ENCODE data around the gene KRTCAP3. TPM values are rescaled to one million over a fixed set of nuclear protein-coding genes. Genes with fewer than 3 reads are reported as not detected.

Gene KRTCAP3, protein sequence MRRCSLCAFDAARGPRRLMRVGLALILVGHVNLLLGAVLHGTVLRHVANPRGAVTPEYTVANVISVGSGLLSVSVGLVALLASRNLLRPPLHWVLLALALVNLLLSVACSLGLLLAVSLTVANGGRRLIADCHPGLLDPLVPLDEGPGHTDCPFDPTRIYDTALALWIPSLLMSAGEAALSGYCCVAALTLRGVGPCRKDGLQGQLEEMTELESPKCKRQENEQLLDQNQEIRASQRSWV
- total RNA-seq, result 0.53 and 0.57 TPM in 2 replicates

GRCh38 chr2:27441958-27442919 lies at the start of gene KRTCAP3:
Gene KRTCAP3, plus strand, starts transcription at chr2:27442381. Its CDS starts 32 bp downstream, at chr2:27442413.

DNA sequence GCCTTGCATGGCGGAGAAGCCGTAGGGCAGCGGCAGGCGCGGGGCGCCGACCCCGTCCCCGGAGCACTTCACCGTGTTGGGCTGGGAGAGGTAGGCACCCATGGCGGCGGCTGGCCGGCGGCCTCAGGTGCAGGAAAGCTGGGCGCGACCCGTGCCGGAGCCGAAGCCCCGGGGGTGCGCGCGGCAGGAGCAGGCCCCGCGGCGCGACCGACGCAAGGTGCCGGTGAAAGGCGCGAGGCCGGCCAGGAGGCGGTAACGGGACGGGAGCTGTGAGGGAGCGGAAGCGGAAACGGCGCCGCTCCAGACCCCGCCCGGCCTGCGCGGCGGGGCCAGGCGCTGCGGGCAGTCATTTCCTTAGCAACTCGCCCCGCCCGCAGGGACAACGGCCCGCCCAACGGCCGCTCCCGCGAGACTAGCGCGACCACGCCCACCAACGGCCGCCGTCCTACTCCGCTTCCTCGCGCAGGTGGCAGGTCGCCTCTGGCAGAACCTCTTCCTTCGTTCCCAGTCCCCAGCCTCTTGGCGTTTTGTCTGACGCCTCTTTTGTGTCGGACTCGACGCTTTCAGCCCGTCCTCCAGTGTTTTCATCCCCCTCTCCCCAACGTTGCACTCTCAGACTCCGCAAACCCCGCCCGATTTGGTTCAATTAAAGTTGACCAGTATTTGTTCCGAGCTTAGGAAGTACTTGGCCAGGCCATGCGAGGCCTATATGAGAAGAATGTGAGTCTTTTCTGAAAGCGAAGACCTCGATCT lies 32.7 kb upstream of the KRTCAP3 start, which contains the start of gene PPM1G:
PPM1G (minus strand) TSS at position 271 of the 753 bp plus-strand sequence; CDS start at position 102, 169 bp downstream.

GRCh38 chr2:27428213-27428977 lies 13.8 kb upstream of the KRTCAP3 start, which contains the start of gene NRBP1:
Gene NRBP1, plus strand, starts transcription at chr2:27428631. Its CDS starts 4,643 bp downstream, at chr2:27433274.

GRCh38 chr2:27489498-27490397 lies 47.6 kb downstream of the KRTCAP3 start, which contains the start of gene IFT172:
Gene IFT172, minus strand, starts transcription at chr2:27489743. Its CDS starts 90 bp downstream, at chr2:27489653.

Small RNAs within 50 kb of the gene (small RNA-seq; reads per million reads assigned to genes)
- not detected for gene RNU6-986P

Other genes starting within 250 kb of the KRTCAP3 start
- gene ATRAID, start 230.3 kb upstream of the KRTCAP3 start, total RNA-seq, result 84.8 and 101 TPM in 2 replicates
- 41.8 and 50.3 TPM in 2 replicates for gene SLC5A6, start 230.1 kb upstream of the KRTCAP3 start, total RNA-seq
- gene CAD, start 225.0 kb upstream of the KRTCAP3 start, total RNA-seq, result 46.7 and 70.7 TPM in 2 replicates
- gene SLC30A3, start 179.3 kb upstream of the KRTCAP3 start, total RNA-seq, result 0.36 TPM in 1 of 2 replicates, not detected in the other
- gene DNAJC5G, start 166.9 kb upstream of the KRTCAP3 start, total RNA-seq, result not detected in 2 replicates
- not detected in 2 replicates for gene TRIM54, start 160.0 kb upstream of the KRTCAP3 start, total RNA-seq
- gene UCN, start 133.9 kb upstream of the KRTCAP3 start, total RNA-seq, result 0.13 and 0.36 TPM in 2 replicates
- gene MPV17, start 119.3 kb upstream of the KRTCAP3 start, total RNA-seq, result 52.3 and 60.1 TPM in 2 replicates
- 45.1 and 51.3 TPM in 2 replicates for gene GTF3C2, start 85.6 kb upstream of the KRTCAP3 start, total RNA-seq
- 32.6 and 34.1 TPM in 2 replicates for gene EIF2B4, start 72.0 kb upstream of the KRTCAP3 start, total RNA-seq
- gene SNX17, start 71.8 kb upstream of the KRTCAP3 start, total RNA-seq, result 106 and 126 TPM in 2 replicates
- 7.4 and 10.7 TPM in 2 replicates for gene ZNF513, start 61.6 kb upstream of the KRTCAP3 start, total RNA-seq
- 133 and 134 TPM in 2 replicates for gene PPM1G, start 32.8 kb upstream of the KRTCAP3 start, total RNA-seq
- 116 and 119 TPM in 2 replicates for gene NRBP1, start 13.8 kb upstream of the KRTCAP3 start, total RNA-seq
- 25.4 and 25.9 TPM in 2 replicates for gene IFT172, start 47.4 kb downstream of the KRTCAP3 start, total RNA-seq
- gene FNDC4, start 52.8 kb downstream of the KRTCAP3 start, total RNA-seq, result 17.3 and 18.1 TPM in 2 replicates
- gene GCKR, start 54.5 kb downstream of the KRTCAP3 start, total RNA-seq, result 9.2 and 9.6 TPM in 2 replicates
- 61.0 and 66.8 TPM in 2 replicates for gene ZNF512, start 140.7 kb downstream of the KRTCAP3 start, total RNA-seq
- 1.4 and 1.7 TPM in 2 replicates for gene CCDC121, start 186.6 kb downstream of the KRTCAP3 start, total RNA-seq
- gene GPN1, start 186.7 kb downstream of the KRTCAP3 start, total RNA-seq, result 55.2 and 61.5 TPM in 2 replicates
- gene SUPT7L, start 221.2 kb downstream of the KRTCAP3 start, total RNA-seq, result 28.7 and 29.9 TPM in 2 replicates
- gene SLC4A1AP, start 221.5 kb downstream of the KRTCAP3 start, total RNA-seq, result 41.9 and 42.4 TPM in 2 replicates